ENCODE data around the gene CAVIN3. TPM values are rescaled to one million over a fixed set of nuclear protein-coding genes. Genes with fewer than 3 reads are reported as not detected.
"Not testable (repeated sequence)": the region's sequence is repeated elsewhere in the genome, so short reads cannot be mapped to it uniquely, and the experiment has no call there.

The CAVIN3 gene
- total and polyA plus RNA-seq, 9 donors = 36.7 to 119 (median 61.2) TPM

- intact Hi-C loops (cut with DNase I) = loop anchor here in 1 of 4 donors (10.0 kb wide), 1 partner anchor 57 kb away; no protein-coding TSS in a partner anchor
- no peaks in the 10 kb centered on the region for H3K36me3 ChIP-seq
- no peak overlapping the region for H3K4me3 ChIP-seq
- DNase-seq = no peak
- no peaks in the 10 kb centered on the region for H3K27me3 ChIP-seq
- H3K9me3 ChIP-seq = no peaks in the 10 kb centered on the region
- no peak for TF ChIP-seq POLR2A (IDR thresholded peaks at IDR 0.05)
- TF ChIP-seq EP300 (IDR thresholded peaks at IDR 0.05) = no peak
- TF ChIP-seq, protein P1, sequence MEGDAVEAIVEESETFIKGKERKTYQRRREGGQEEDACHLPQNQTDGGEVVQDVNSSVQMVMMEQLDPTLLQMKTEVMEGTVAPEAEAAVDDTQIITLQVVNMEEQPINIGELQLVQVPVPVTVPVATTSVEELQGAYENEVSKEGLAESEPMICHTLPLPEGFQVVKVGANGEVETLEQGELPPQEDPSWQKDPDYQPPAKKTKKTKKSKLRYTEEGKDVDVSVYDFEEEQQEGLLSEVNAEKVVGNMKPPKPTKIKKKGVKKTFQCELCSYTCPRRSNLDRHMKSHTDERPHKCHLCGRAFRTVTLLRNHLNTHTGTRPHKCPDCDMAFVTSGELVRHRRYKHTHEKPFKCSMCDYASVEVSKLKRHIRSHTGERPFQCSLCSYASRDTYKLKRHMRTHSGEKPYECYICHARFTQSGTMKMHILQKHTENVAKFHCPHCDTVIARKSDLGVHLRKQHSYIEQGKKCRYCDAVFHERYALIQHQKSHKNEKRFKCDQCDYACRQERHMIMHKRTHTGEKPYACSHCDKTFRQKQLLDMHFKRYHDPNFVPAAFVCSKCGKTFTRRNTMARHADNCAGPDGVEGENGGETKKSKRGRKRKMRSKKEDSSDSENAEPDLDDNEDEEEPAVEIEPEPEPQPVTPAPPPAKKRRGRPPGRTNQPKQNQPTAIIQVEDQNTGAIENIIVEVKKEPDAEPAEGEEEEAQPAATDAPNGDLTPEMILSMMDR (IDR thresholded peaks at IDR 0.05) = peak in 2 of 3 donors; percentile 17 to 48
- no peak overlapping the region for H3K27ac ChIP-seq
- H3K4me1 ChIP-seq (ENCODE audit: insufficient read depth) = no peaks in the 10 kb centered on the region
- 86 to 95% (median 87%) methylated on average over 1 of the region's 1 CpG for WGBS, 3 donors
Observed at GRCh38 chr11:6297831-6298230, 22.5 kb downstream of the CAVIN3 start.

DNA sequence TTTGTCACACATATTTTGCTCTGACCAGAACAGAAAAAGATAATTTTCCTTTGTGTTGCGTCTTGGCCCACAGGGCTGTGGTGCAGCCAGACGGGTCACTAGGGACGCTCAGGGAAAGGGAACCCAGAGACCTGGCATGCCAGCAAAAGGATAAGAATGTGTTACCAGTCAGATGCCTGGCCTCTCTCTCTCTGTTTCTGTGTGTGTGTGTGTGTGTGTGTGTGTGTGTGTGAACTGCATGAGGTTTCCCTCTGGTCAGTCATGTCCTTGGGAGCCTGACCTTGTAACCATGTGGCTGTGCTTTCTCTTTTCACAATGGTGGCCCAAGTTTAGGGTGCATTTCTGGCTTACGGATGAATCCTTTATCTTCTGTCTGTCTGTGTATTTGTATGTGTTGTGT, 35.3 kb downstream of the CAVIN3 start:
- H3K4me3 ChIP-seq = no peak overlapping the region
- DNase-seq = no peak
- no peak for TF ChIP-seq EP300 (IDR thresholded peaks at IDR 0.05)
- TF ChIP-seq POLR2A (IDR thresholded peaks at IDR 0.05) = no peak
- TF ChIP-seq, protein P1 (IDR thresholded peaks at IDR 0.05) = no peak
- no peaks in the 10 kb centered on the region for H3K36me3 ChIP-seq
- no peak overlapping the region for H3K27ac ChIP-seq
- H3K27me3 ChIP-seq = no peaks in the 10 kb centered on the region
- H3K9me3 ChIP-seq = no peaks in the 10 kb centered on the region
- WGBS, 3 donors = 67 to 83% (median 76%) methylated on average over 4 of the region's 4 CpGs
- intact Hi-C loops (cut with DNase I) = no loop called here
- H3K4me1 ChIP-seq (ENCODE audit: insufficient read depth) = no peaks in the 10 kb centered on the region

- Histone ChIP-seq H3K9me3 (no peaks in the 10 kb centered on the region), H3K27me3 (no peaks in the 10 kb centered on the region), H3K36me3 (no peaks in the 10 kb centered on the region), H3K4me1 (ENCODE audit: insufficient read depth) (no peaks in the 10 kb centered on the region), H3K27ac (no peak overlapping the region), H3K4me3 (no peak overlapping the region)
- TF ChIP-seq POLR2A (IDR thresholded peaks at IDR 0.05) (no peak), EP300 (IDR thresholded peaks at IDR 0.05) (no peak)
- TF ChIP-seq, protein P1 (IDR thresholded peaks at IDR 0.05) = no peak
- WGBS, 3 donors = 90 to 93% (median 91%) methylated on average over 3 of the region's 3 CpGs
- intact Hi-C loops (cut with DNase I) = no loop called here
- DNase-seq = no peak
Observed at GRCh38 chr11:6284250-6284649, 36.1 kb downstream of the CAVIN3 start.

- Histone ChIP-seq H3K27me3 (no peaks in the 10 kb centered on the region), H3K9me3 (no peaks in the 10 kb centered on the region), H3K4me3 (no peak overlapping the region), H3K27ac (no peak overlapping the region), H3K4me1 (ENCODE audit: insufficient read depth) (no peaks in the 10 kb centered on the region), H3K36me3 (no peaks in the 10 kb centered on the region)
- intact Hi-C loops (cut with DNase I) = no loop called here
- TF ChIP-seq EP300 (IDR thresholded peaks at IDR 0.05) (no peak), POLR2A (IDR thresholded peaks at IDR 0.05) (no peak)
- TF ChIP-seq, protein P1 (IDR thresholded peaks at IDR 0.05) = no peak
- WGBS, 3 donors = 76 to 79% (median 76%) methylated on average over 4 of the region's 4 CpGs
- no peak for DNase-seq
Observed at GRCh38 chr11:6283453-6284023, 36.8 kb downstream of the CAVIN3 start.

DNA sequence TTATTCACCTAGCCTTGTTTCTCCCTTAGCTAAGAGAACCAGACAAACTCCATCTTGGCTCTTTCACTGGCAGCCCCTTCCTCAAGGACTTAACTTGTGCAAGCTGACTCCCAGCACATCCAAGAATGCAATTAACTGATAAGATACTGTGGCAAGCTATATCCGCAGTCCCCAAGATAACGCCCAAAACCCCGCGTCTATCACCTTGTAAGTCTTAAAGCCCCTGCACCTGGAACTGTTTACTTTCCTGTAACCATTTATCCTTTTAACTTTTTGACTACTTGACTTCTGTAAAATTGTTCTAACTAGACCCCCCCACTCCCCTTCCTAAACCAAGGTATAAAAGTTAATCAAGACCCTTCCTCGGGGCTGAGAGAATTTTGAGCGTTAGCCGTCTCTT, 39.5 kb downstream of the CAVIN3 start:
- H3K27me3 ChIP-seq; intact Hi-C loops (cut with DNase I); H3K9me3 ChIP-seq; DNase-seq; H3K36me3 ChIP-seq; H3K4me3 ChIP-seq; H3K27ac ChIP-seq; H3K4me1 ChIP-seq (ENCODE audit: insufficient read depth): not testable (repeated sequence)
- 41 to 50% (median 49%) methylated on average over 7 of the region's 7 CpGs for WGBS, 3 donors
